ENCODE measurements around the gene AK2.
"Not testable (repeated sequence)": the region's sequence is repeated elsewhere in the genome, so short reads cannot be mapped to it uniquely, and the experiment has no call there.

Gene AK2

GRCh38 chr1:33056426-33056825, 19.7 kb upstream of the AK2 start:
- no peak overlapping the region for H3K4me3 ChIP-seq (ENCODE audit: low read length)
- peak; percentile 71 for DNase-seq (ENCODE audit: low read depth, low spot score)

- H3K4me3 ChIP-seq (ENCODE audit: low read length) = no peak overlapping the region
- DNase-seq (ENCODE audit: low read depth, low spot score) = peak; percentile 35
Observed at GRCh38 chr1:33055210-33056008, 18.7 kb upstream of the AK2 start.

- no peak for DNase-seq (ENCODE audit: low read depth, low spot score)
- H3K4me3 ChIP-seq (ENCODE audit: low read length) = no peak overlapping the region
Observed at GRCh38 chr1:33050221-33051076, 13.8 kb upstream of the AK2 start.

- H3K4me3 ChIP-seq (ENCODE audit: low read length) = no peak overlapping the region
- DNase-seq (ENCODE audit: low read depth, low spot score) = no peak
Observed at GRCh38 chr1:33049371-33049770, 12.7 kb upstream of the AK2 start.

- H3K4me3 ChIP-seq (ENCODE audit: low read length) = no peak overlapping the region
- no peak for DNase-seq (ENCODE audit: low read depth, low spot score)
Observed at GRCh38 chr1:33048426-33048825, 11.7 kb upstream of the AK2 start.

- DNase-seq (ENCODE audit: low read depth, low spot score) = no peak
- no peak overlapping the region for H3K4me3 ChIP-seq (ENCODE audit: low read length)
Observed at GRCh38 chr1:33047839-33048305, 11.2 kb upstream of the AK2 start.

GRCh38 chr1:33047290-33047689, 10.6 kb upstream of the AK2 start:
- no peak for DNase-seq (ENCODE audit: low read depth, low spot score)
- H3K4me3 ChIP-seq (ENCODE audit: low read length) = no peak overlapping the region

GRCh38 chr1:33046234-33046633, 9.6 kb upstream of the AK2 start:
- not testable (repeated sequence) for DNase-seq (ENCODE audit: low read depth, low spot score); H3K4me3 ChIP-seq (ENCODE audit: low read length)

- no peak overlapping the region for H3K4me3 ChIP-seq (ENCODE audit: low read length)
- peak; percentile 63 for DNase-seq (ENCODE audit: low read depth, low spot score)
Observed at GRCh38 chr1:33045814-33046213, 9.1 kb upstream of the AK2 start.

- H3K4me3 ChIP-seq (ENCODE audit: low read length) = no peak overlapping the region
- no peak for DNase-seq (ENCODE audit: low read depth, low spot score)
Observed at GRCh38 chr1:33045246-33045645, 8.6 kb upstream of the AK2 start.

- no peak overlapping the region for H3K4me3 ChIP-seq (ENCODE audit: low read length)
- no peak for DNase-seq (ENCODE audit: low read depth, low spot score)
Observed at GRCh38 chr1:33043267-33044092, 6.8 kb upstream of the AK2 start.

- no peak overlapping the region for H3K4me3 ChIP-seq (ENCODE audit: low read length)
- no peak for DNase-seq (ENCODE audit: low read depth, low spot score)
Observed at GRCh38 chr1:33042831-33043230, 6.1 kb upstream of the AK2 start.

GRCh38 chr1:33041026-33041425, 4.3 kb upstream of the AK2 start:
- DNase-seq (ENCODE audit: low read depth, low spot score) = no peak
- H3K4me3 ChIP-seq (ENCODE audit: low read length) = no peak overlapping the region

- H3K4me3 ChIP-seq (ENCODE audit: low read length) = no peak overlapping the region
- no peak for DNase-seq (ENCODE audit: low read depth, low spot score)
Observed at GRCh38 chr1:33039840-33040239, 3.2 kb upstream of the AK2 start.

GRCh38 chr1:33036051-33036525, 595 bp downstream of the AK2 start:
- peak overlapping the region; percentile 85 for H3K4me3 ChIP-seq (ENCODE audit: low read length)
- no peak for DNase-seq (ENCODE audit: low read depth, low spot score)

GRCh38 chr1:33032126-33032869, 4.4 kb downstream of the AK2 start:
- no peak for DNase-seq (ENCODE audit: low read depth, low spot score)
- no peak overlapping the region for H3K4me3 ChIP-seq (ENCODE audit: low read length)

- no peak overlapping the region for H3K4me3 ChIP-seq (ENCODE audit: low read length)
- no peak for DNase-seq (ENCODE audit: low read depth, low spot score)
Observed at GRCh38 chr1:33031506-33031905, 5.2 kb downstream of the AK2 start.

- no peak for DNase-seq (ENCODE audit: low read depth, low spot score)
- H3K4me3 ChIP-seq (ENCODE audit: low read length) = no peak overlapping the region
Observed at GRCh38 chr1:33030575-33030974, 6.1 kb downstream of the AK2 start.

- no peak overlapping the region for H3K4me3 ChIP-seq (ENCODE audit: low read length)
- no peak for DNase-seq (ENCODE audit: low read depth, low spot score)
Observed at GRCh38 chr1:33029921-33030320, 6.8 kb downstream of the AK2 start.

Measured in Jurkat, Clone E6-1 (cell line).